GM18867 (cell line): ENCODE data around the gene PSMD3.
"Not testable (repeated sequence)": the region's sequence is repeated elsewhere in the genome, so short reads cannot be mapped to it uniquely, and the experiment has no call there.

Experiments
- ATAC-seq: cut with Tn5 transposase; IDR thresholded peaks from one replicate; pipeline ENCODE4 v1.9.1; 2021; ENCODE audit warnings: mild to moderate bottlenecking, moderate library complexity; ENCODE audit not compliant: unreplicated experiment

Gene PSMD3

DNA sequence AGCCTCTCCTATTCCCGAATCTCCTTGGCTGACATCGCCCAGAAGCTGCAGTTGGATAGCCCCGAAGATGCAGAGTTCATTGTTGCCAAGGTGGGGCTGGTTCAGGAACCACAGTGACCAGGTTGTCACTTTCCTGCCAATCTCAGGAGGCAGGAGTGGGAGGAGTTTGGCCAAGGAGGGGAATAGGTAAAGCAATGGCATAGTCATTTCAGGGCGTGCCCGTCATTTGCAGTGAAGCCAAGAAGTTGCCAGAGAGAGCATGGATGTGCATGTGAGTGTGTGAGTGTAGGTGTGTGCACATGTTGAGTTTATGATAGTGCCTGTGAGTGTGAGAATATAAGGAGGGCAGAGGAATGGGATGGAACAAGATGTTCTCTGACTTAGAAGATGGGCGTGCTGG lies 14.8 kb downstream of the PSMD3 start:
- ATAC-seq, result no peak

DNA sequence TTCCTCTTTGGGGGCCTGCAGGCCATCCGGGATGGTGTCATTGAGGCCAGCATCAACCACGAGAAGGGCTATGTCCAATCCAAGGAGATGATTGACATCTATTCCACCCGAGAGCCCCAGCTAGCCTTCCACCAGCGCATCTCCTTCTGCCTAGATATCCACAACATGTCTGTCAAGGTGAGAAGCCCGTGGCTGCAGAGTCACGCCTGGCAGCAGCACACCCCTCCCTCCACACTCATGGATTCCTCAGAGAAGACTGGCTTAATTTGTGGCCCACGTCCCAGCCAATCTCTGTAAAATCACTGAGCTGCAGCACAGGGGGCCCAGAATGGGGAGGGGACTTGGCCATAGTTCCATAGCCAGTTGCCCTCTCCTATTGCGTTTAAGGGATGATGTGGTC lies 15.6 kb downstream of the PSMD3 start:
- no peak for ATAC-seq

DNA sequence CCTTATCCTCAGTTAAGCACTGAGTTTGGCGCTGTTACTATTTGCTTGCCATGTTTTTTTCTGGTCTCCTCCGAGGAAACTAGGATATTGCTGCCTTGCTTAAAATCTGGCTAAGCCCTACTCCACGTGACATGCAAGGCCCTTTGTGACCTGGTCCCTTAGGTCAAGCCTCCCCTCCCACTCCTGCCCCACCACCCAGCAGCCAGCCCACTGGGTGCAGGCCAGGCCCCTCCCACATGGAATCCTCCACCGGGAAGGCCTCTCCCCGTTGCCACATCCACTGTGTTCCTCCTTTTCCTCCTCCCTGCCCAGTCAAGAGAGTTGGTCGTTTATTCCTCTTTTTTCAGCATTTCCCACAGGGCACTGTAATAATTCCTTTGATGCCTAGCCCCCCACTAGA lies 16.2 kb downstream of the PSMD3 start:
- no peak for ATAC-seq

DNA sequence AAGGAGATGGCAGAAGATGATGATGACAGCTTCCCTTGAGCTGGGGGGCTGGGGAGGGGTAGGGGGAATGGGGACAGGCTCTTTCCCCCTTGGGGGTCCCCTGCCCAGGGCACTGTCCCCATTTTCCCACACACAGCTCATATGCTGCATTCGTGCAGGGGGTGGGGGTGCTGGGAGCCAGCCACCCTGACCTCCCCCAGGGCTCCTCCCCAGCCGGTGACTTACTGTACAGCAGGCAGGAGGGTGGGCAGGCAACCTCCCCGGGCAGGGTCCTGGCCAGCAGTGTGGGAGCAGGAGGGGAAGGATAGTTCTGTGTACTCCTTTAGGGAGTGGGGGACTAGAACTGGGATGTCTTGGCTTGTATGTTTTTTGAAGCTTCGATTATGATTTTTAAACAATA lies 16.9 kb downstream of the PSMD3 start:
- no peak for ATAC-seq

DNA sequence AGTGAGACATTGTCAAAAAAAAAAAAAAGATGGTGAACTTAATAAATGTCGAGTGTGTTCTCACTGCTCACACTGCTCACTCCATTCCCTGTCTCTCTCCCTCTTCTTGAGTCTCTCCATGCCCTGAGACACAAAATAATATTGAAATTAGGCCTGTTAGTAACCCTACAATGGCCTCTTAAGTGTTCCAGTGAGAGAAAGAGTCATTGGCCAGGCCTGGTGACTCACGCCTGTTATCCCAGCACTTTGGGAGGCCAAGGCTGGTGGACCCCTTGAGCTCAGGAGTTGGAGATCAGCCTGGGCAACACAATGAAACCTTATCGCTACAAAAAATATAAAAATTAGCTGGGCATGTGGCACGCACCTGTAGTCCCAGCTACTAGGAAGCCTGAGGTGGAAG lies 18.5 kb downstream of the PSMD3 start:
- no peak for ATAC-seq

DNA sequence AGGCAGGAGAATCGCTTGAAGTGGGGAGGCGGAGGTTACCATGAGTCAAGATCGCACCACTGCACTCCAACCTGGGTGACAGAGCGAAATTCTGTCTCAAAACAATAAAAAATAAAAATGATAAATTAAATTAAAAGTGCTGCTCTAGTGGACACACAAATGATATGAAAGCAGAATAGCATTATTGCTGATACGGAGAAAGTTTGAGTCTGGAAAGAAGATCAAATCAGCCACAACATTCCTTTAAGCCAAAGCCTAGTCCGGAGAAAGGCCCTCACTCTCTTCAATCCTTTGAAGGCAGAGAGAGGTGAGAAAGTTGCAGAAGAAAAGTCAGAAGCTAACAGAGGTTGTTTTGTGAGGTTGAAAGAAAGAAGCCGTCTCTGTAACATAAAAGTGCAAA lies 19.6 kb downstream of the PSMD3 start:
- ATAC-seq, result no peak

DNA sequence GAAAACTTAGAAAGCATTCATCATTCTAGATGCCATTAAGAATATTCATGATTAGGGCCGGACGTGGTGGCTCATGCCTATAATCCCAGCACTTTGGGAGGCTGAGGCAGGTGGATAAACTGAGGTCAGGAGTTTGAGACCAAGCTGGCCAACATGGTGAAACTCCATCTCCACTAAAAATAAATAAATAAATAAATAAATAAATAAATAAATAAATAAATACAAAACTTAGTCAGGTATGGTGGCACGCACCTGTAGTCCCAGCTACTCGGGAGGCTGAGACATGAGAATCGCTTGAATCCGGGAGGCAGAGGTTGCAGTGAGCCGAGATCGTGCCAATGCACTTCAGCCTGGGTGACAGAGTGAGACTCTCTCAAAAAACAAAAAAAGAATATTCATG lies 20.7 kb downstream of the PSMD3 start:
- ATAC-seq, result not testable (repeated sequence)

DNA sequence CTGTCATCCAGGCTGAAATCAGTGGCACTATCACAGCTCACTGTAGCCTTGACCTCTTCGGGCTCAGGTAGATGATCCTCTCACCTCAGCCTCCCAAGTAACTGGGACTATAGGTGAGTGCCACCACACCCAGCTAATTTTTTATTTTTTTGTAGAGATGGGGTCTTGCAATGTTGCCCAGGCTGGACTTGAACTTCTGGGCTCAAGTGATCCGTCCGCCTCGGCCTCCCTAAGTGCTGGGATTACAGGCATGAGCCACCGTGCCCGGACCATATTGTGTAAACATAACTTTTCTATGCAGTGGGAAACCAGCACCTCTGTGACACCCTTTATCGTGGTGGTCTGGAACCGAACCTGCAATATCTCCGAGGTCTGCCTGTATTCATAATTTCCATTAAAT lies 23.5 kb downstream of the PSMD3 start:
- ATAC-seq, result no peak

DNA sequence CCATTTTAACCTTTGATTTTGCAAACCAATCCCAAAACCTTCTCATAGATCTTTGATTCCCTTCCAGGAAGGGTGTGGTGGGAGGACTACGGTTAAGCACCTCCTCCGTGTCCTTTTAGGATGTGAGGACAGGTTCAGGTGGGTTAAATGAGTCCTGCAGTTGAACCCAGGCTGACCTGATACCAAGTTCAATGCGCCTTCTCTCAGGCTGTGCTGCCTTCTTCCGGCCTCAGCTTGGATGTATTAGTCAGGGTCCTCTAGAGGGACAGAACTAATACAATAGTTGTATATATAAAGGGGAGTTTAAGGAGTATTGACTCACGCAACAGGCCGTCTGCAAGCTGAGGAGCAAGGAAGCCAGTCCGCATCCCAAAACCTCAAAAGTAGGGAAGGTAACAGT lies 24.1 kb downstream of the PSMD3 start:
- ATAC-seq, result no peak

DNA sequence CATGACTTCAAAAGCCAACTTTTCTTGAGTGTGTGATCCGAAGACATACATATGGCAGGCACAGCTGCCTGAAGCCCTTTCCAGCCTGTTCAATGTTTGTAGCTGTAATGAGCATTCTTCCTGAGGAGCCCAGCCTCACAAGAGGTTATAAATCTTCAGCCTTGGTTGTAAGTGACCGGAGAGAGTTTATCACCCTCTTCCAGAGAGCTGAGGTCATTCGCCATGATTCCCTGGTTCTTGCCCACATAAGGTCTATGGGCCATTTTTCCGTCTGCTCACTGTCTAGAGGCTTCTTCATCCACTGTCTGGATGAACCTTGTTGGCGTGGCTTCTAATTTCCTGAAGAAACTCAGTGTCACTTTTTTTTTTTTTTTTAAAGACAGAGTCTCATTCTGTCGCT lies 24.9 kb downstream of the PSMD3 start:
- ATAC-seq, result no peak

DNA sequence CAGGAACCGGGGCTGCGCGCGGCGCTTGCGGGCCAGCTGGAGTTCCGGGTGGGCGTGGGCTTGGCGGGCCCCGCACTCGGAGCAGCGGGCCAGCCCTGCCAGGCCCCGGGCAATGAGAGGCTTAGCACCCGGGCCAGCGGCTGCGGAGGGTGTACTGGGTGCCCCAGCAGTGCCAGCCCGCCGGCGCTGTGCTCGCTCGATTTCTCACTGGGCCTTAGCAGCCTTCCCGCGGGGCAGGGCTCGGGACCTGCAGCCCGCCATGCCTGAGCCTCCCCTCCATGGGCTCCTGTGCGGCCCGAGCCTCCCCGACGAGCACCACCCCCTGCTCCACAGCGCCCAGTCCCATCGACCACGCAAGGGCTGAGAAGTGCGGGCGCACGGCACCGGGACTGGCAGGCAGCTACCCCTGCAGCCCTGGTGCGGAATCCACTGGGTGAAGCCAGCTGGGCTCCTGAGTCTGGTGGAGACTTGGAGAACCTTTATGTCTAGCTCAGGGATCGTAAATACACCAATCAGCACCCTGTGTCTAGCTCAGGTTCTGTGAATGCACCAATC lies 30.4 kb downstream of the PSMD3 start:
- not testable (repeated sequence) for ATAC-seq

DNA sequence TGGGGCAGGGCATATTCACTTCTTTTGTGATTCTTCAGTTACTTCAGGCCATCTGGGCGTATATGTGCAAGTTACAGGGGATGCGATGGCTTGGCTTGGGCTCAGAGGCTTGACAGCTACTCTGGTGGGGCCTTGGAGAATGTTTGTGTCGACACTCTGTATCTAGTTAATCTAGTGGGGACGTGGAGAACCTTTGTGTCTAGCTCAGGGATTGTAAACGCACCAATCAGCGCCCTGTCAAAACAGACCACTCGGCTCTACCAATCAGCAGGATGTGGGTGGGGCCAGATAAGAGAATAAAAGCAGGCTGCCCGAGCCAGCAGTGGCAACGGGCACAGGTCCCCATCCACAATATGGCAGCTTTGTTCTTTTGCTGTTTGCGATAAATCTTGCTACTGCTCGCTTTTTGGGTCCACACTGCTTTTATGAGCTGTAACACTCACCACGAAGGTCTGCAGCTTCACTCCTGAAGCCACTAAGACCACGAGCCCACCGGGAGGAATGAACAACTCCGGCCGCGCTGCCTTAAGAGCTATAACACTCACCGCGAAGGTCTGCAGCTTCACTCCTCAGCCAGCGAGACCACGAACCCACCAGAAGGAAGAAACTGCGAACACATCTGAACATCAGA lies 31.5 kb downstream of the PSMD3 start:
- not testable (repeated sequence) for ATAC-seq

DNA sequence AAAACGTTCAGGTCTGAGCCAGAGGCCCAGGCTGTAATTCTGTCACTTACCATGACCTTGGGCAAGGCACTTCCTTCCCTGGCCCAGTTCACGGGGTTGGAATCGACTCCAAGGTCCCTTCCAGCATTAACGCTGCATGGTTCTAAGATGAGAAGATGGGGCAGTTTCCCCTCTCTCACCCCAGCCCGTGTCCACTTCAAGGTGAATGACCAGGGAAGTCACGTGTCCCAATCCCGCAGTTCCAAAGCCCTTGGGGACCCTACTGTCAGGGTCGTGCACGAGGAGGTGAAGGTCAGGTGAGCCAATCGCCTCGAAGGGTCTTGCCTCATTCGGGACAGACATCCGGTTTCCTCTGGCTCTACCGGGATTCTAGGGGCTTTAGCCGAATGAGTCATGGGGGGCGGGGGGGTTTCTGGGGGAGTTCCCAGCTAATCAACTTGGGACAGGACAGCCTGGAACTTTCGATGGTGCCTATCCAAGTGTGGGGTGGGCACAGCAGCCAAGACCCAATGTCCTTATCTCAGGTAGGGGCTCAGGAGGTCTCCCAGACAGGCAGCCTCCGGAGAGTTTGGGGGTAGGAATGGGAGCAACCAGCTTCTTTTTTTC lies 33.9 kb downstream of the PSMD3 start:
- no peak for ATAC-seq

DNA sequence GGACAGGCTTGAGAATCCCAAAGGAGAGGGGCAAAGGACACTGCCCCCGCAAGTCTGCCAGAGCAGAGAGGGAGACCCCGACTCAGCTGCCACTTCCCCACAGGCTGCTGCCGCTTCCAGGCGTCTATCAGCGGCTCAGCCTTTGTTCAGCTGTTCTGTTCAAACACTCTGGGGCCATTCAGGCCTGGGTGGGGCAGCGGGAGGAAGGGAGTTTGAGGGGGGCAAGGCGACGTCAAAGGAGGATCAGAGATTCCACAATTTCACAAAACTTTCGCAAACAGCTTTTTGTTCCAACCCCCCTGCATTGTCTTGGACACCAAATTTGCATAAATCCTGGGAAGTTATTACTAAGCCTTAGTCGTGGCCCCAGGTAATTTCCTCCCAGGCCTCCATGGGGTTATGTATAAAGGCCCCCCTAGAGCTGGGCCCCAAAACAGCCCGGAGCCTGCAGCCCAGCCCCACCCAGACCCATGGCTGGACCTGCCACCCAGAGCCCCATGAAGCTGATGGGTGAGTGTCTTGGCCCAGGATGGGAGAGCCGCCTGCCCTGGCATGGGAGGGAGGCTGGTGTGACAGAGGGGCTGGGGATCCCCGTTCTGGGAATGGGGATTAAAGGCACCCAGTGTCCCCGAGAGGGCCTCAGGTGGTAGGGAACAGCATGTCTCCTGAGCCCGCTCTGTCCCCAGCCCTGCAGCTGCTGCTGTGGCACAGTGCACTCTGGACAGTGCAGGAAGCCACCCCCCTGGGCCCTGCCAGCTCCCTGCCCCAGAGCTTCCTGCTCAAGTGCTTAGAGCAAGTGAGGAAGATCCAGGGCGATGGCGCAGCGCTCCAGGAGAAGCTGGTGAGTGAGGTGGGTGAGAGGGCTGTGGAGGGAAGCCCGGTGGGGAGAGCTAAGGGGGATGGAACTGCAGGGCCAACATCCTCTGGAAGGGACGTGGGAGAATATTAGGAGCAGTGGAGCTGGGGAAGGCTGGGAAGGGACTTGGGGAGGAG lies 34.7 kb downstream of the PSMD3 start, which contains the start of gene CSF3:
Gene CSF3, plus strand, starts transcription at position 436 of the 993 bp plus-strand sequence. Its CDS starts 35 bp downstream, at position 471.
- ATAC-seq, result no peak

DNA sequence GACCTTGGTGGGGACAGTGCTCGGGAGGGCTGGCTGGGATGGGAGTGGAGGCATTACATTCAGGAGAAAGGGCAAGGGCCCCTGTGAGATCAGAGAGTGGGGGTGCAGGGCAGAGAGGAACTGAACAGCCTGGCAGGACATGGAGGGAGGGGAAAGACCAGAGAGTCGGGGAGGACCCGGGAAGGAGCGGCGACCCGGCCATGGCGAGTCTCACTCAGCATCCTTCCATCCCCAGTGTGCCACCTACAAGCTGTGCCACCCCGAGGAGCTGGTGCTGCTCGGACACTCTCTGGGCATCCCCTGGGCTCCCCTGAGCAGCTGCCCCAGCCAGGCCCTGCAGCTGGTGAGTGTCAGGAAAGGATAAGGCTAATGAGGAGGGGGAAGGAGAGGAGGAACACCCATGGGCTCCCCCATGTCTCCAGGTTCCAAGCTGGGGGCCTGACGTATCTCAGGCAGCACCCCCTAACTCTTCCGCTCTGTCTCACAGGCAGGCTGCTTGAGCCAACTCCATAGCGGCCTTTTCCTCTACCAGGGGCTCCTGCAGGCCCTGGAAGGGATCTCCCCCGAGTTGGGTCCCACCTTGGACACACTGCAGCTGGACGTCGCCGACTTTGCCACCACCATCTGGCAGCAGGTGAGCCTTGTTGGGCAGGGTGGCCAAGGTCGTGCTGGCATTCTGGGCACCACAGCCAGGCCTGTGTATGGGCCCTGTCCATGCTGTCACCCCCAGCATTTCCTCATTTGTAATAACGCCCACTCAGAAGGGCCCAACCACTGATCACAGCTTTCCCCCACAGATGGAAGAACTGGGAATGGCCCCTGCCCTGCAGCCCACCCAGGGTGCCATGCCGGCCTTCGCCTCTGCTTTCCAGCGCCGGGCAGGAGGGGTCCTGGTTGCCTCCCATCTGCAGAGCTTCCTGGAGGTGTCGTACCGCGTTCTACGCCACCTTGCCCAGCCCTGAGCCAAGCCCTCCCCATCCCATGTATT lies 35.7 kb downstream of the PSMD3 start:
- no peak for ATAC-seq

DNA sequence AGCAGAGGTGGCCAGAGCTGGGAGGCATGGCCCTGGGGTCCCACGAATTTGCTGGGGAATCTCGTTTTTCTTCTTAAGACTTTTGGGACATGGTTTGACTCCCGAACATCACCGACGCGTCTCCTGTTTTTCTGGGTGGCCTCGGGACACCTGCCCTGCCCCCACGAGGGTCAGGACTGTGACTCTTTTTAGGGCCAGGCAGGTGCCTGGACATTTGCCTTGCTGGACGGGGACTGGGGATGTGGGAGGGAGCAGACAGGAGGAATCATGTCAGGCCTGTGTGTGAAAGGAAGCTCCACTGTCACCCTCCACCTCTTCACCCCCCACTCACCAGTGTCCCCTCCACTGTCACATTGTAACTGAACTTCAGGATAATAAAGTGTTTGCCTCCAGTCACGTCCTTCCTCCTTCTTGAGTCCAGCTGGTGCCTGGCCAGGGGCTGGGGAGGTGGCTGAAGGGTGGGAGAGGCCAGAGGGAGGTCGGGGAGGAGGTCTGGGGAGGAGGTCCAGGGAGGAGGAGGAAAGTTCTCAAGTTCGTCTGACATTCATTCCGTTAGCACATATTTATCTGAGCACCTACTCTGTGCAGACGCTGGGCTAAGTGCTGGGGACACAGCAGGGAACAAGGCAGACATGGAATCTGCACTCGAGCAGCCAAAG lies 36.9 kb downstream of the PSMD3 start:
- no peak for ATAC-seq

DNA sequence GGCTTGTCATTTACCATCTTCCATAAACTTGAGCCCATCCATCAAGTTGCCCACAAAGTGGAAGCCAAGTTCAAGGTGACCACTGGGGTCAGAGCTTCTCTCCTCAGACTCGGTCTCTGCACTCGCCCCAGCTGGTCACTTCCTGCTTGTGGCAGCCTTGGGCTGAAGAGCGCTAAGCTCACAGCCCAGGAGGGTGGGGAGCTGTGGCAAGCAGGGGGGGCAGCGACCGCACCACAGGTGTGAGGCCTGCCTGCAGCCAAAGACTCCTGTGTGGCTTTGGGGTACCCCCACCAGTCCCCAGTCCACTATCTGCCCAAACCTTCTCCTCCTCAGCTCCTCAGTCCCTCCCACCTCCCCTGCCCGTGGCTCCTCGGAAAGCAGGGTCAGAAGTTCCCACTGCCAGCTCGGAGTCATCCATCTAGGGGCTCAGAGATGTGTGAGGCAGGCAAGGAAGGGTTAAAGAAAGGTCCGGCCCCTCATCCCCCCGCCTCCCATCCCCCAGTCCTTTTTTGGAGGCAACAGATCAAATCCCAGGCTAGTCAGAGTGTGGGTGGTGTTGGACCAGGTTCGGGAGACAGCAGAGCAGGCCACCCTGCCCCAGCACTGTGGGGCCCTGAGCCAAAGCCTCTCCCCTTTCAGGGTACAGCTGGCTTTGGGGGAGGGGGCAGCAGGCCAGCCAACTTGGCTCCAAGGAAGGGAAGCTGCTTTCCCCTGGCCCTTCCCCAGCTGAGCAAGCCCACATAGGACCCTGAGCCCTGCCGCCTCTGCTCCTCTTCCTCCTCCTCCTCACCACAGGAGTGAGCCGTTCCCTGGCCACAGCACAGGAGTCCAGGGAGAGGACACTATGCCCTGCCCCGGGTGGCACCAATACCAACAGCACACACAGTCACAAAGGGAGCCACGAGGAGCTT lies 37.9 kb downstream of the PSMD3 start:
- no peak for ATAC-seq

DNA sequence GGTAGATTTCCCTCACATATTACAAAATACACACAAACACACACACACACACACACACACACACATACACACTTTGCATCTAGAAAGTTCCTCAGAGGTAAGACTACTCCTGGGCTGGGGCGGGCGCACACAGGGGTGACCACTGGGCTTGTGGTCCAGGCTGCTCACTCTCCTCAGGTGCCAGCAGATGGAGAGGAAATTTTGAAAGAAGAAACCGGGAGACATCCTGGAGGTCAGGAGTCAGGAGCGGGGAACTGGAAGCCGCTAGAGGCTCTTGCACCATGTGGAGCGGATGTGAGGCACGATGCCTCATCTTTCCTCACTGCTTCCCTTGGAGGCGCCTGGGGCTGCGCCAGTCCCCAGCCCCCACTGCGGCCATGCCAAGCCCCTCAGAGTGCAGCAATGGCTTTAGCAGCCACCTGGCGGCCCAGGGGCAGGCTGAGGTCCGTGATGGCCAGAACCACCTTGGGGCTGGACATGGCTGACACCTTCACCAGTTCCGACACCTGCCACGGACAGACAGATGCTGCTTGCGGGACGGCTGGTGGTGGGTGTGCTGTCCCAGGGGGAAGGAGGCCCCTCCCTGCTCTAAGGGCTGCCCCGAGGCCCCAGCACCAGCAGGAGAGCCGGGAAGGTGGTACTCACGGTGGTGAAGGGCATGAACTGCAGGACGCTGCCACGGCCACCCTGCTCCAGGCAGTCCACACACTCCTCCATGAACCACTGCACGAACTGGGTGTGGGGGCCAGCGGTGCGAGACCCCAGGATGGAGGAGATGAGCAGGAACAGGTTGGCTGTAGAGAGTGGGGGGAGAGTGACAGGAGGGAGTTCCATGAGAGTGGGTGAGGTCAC lies 38.8 kb downstream of the PSMD3 start:
- no peak for ATAC-seq
